Measurements from ENCODE around the gene COL4A1. TPM values are rescaled to one million over a fixed set of nuclear protein-coding genes. Genes with fewer than 3 reads are reported as not detected.

COL4A1 gene
- total RNA-seq, 1 experiment from 2014 or later = 4.8 TPM

DNA sequence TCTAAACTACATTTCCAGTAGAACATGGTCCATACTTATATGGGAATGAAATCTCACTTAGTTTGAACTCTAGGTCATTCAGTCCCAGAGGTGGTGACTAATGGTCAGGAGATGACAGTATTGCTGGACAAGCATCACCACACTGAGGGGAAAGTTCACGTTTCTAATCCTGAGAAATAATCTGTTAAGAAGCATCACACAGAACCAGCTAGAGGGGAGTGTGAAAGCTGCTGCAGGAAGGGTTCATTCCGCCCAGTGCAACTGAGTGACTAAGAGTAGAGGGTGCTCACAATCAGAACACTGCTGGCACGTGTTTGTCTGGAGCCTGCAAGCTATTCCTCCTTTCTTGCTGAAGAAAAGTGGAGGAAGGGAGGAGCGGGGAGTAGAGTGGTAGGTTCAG, 2.7 kb downstream of the COL4A1 start:
- CTCF ChIA-PET = no interaction called here

DNA sequence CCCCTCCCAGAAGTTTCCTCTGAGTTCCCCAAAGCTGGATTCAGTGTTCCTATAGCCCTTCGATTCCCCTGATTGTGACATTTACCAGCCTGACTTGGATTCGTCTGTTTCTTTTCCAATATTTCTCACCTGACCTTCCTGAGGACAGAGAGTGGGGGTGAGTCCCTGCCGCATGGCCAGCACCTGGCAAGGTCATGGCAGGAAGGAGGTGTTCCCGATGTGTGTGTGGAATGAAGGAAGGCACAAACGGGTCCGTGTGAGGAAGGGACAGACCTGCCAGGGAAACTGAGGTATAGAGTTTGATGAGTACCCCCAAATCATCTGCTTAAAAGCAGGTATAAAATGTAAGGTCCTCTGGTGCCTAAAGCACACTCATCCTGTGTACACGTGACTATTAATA, 3.3 kb downstream of the COL4A1 start:
- peaks cover 29% of the 10 kb centered on the region for H3K4me1 Mint-ChIP-seq (ENCODE audit: low read depth, unreplicated experiment)

More for the DNA sequence above, 2.7 kb downstream of the COL4A1 start:
- no peak overlapping the region for H3K4me3 Mint-ChIP-seq (ENCODE audit: unreplicated experiment)
- no peak overlapping the region for H3K27ac Mint-ChIP-seq (ENCODE audit: unreplicated experiment)
- TF ChIP-seq, protein P1, sequence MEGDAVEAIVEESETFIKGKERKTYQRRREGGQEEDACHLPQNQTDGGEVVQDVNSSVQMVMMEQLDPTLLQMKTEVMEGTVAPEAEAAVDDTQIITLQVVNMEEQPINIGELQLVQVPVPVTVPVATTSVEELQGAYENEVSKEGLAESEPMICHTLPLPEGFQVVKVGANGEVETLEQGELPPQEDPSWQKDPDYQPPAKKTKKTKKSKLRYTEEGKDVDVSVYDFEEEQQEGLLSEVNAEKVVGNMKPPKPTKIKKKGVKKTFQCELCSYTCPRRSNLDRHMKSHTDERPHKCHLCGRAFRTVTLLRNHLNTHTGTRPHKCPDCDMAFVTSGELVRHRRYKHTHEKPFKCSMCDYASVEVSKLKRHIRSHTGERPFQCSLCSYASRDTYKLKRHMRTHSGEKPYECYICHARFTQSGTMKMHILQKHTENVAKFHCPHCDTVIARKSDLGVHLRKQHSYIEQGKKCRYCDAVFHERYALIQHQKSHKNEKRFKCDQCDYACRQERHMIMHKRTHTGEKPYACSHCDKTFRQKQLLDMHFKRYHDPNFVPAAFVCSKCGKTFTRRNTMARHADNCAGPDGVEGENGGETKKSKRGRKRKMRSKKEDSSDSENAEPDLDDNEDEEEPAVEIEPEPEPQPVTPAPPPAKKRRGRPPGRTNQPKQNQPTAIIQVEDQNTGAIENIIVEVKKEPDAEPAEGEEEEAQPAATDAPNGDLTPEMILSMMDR (IDR thresholded peaks at IDR 0.05; ENCODE audit: insufficient read depth in 1 of 2, low read depth in 1 of 2, low read length in 1 of 2, severe bottlenecking in 1 of 2, unreplicated experiment in 1 of 2) = no peak
- peaks cover 16% of the 10 kb centered on the region for H3K4me1 ChIP-seq
- no peaks in the 10 kb centered on the region for H3K27me3 ChIP-seq (replicated peaks; ENCODE audit: control insufficient read depth, insufficient read depth, low read length)
- no peaks in the 10 kb centered on the region for H3K36me3 ChIP-seq (ENCODE audit: control insufficient read depth, insufficient read depth, low read length)
- BruUV-seq (replicated peaks) = no TSS peak
- POLR2A ChIA-PET = no interaction called here
- H3K27me3 Mint-ChIP-seq (ENCODE audit: insufficient read depth, unreplicated experiment) = no peaks in the 10 kb centered on the region
- no peak overlapping the region for H3K4me3 ChIP-seq (ENCODE audit: low read depth, low read length)
- peaks cover 6% of the 10 kb centered on the region for H3K36me3 Mint-ChIP-seq (ENCODE audit: insufficient read depth, unreplicated experiment)
- no peaks in the 10 kb centered on the region for H3K9me3 ChIP-seq
- H3K4me1 Mint-ChIP-seq (ENCODE audit: low read depth, unreplicated experiment) = peaks cover 29% of the 10 kb centered on the region
- DNase-seq = no peak
- intact Hi-C loops (cut with micrococcal nuclease; ENCODE audit: unreplicated experiment) = no loop called here
- H3K9me3 Mint-ChIP-seq (ENCODE audit: unreplicated experiment) = peaks cover 12% of the 10 kb centered on the region

DNA sequence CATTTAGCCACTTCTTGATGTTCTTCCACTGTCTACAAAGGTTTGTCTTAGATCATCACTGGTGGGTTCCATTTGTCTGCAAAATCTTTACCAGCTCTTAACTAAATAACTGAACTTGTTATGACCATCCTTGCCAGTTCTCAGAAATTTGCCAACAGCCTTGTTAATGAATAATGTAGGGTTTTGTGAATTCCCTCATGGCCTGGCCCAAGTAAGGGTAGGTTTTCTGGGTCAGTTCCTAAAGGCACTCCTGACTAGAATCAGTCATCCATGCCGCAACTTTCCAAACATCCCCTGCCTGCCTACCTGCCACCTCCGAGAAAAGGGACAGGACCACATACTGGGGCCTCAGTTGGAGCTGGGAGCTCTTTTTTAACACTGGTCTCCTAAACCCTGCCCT, 4.0 kb downstream of the COL4A1 start:
- intact Hi-C loops (cut with micrococcal nuclease; ENCODE audit: unreplicated experiment) = no loop called here
- H3K4me3 Mint-ChIP-seq (ENCODE audit: unreplicated experiment) = no peak overlapping the region
- H3K9me3 ChIP-seq = no peaks in the 10 kb centered on the region
- CTCF ChIA-PET = no interaction called here
- TF ChIP-seq, protein P1 (IDR thresholded peaks at IDR 0.05; ENCODE audit: insufficient read depth in 1 of 2, low read depth in 1 of 2, low read length in 1 of 2, severe bottlenecking in 1 of 2, unreplicated experiment in 1 of 2) = no peak
- peaks cover 12% of the 10 kb centered on the region for H3K9me3 Mint-ChIP-seq (ENCODE audit: unreplicated experiment)
- H3K4me1 Mint-ChIP-seq (ENCODE audit: low read depth, unreplicated experiment) = peaks cover 29% of the 10 kb centered on the region
- H3K4me1 ChIP-seq = peaks cover 8% of the 10 kb centered on the region
- peaks cover 1% of the 10 kb centered on the region for H3K36me3 Mint-ChIP-seq (ENCODE audit: insufficient read depth, unreplicated experiment)
- POLR2A ChIA-PET = no interaction called here
- DNase-seq = no peak
- BruUV-seq (replicated peaks) = no TSS peak
- no peaks in the 10 kb centered on the region for H3K36me3 ChIP-seq (ENCODE audit: control insufficient read depth, insufficient read depth, low read length)
- H3K27me3 Mint-ChIP-seq (ENCODE audit: insufficient read depth, unreplicated experiment) = no peaks in the 10 kb centered on the region
- H3K4me3 ChIP-seq (ENCODE audit: low read depth, low read length) = no peak overlapping the region
- H3K27me3 ChIP-seq (replicated peaks; ENCODE audit: control insufficient read depth, insufficient read depth, low read length) = no peaks in the 10 kb centered on the region
- no peak overlapping the region for H3K27ac Mint-ChIP-seq (ENCODE audit: unreplicated experiment)

More for the DNA sequence above, 3.3 kb downstream of the COL4A1 start:
- ChIA-PET CTCF (no interaction called here), POLR2A (no interaction called here)
- BruUV-seq (replicated peaks) = no TSS peak
- Histone ChIP-seq H3K36me3 (ENCODE audit: control insufficient read depth, insufficient read depth, low read length) (no peaks in the 10 kb centered on the region), H3K9me3 (no peaks in the 10 kb centered on the region), H3K27me3 (replicated peaks; ENCODE audit: control insufficient read depth, insufficient read depth, low read length) (no peaks in the 10 kb centered on the region), H3K4me1 (peaks cover 10% of the 10 kb centered on the region), H3K4me3 (ENCODE audit: low read depth, low read length) (no peak overlapping the region)
- Mint-ChIP-seq H3K4me3 (ENCODE audit: unreplicated experiment) (no peak overlapping the region), H3K27me3 (ENCODE audit: insufficient read depth, unreplicated experiment) (no peaks in the 10 kb centered on the region), H3K36me3 (ENCODE audit: insufficient read depth, unreplicated experiment) (peaks cover 6% of the 10 kb centered on the region), H3K9me3 (ENCODE audit: unreplicated experiment) (peaks cover 12% of the 10 kb centered on the region), H3K27ac (ENCODE audit: unreplicated experiment) (no peak overlapping the region)
- TF ChIP-seq, protein P1 (IDR thresholded peaks at IDR 0.05; ENCODE audit: insufficient read depth in 1 of 2, low read depth in 1 of 2, low read length in 1 of 2, severe bottlenecking in 1 of 2, unreplicated experiment in 1 of 2) = no peak
- DNase-seq = no peak
- intact Hi-C loops (cut with micrococcal nuclease; ENCODE audit: unreplicated experiment) = no loop called here
